GM12874 (cell line): ENCODE data around the gene LRIG1.

ENCODE experiments used
- CTCF ChIP-seq: IDR thresholded peaks from 2 replicates; pipeline ENCODE4 v1.5.1; 2011; ENCODE audit warnings: low read depth, mild to moderate bottlenecking, control low read depth, low read length, moderate library complexity; ENCODE audit not compliant: insufficient read depth

The LRIG1 gene

GRCh38 chr3:66518644-66519043 lies 17.8 kb upstream of the LRIG1 start:
- TF ChIP-seq CTCF = no peak

- no peak for TF ChIP-seq CTCF
Observed at GRCh38 chr3:66518126-66518525, 17.3 kb upstream of the LRIG1 start.

- no peak for TF ChIP-seq CTCF
Observed at GRCh38 chr3:66517241-66517640, 16.4 kb upstream of the LRIG1 start.

GRCh38 chr3:66508461-66508860 lies 7.6 kb upstream of the LRIG1 start:
- TF ChIP-seq CTCF = no peak

GRCh38 chr3:66507423-66508260 lies 6.8 kb upstream of the LRIG1 start:
- TF ChIP-seq CTCF = no peak

- TF ChIP-seq CTCF = no peak
Observed at GRCh38 chr3:66506154-66506553, 5.3 kb upstream of the LRIG1 start.

GRCh38 chr3:66504850-66505641 lies 4.2 kb upstream of the LRIG1 start:
- TF ChIP-seq CTCF = no peak
